Choroid plexus epithelial cell (primary cell): ENCODE measurements around the gene YJEFN3.

Experiments used
- DNase-seq: peaks from one replicate; pipeline ENCODE4 v3.0.0-alpha.2; 2010; ENCODE audit warnings: low read depth
- H3K4me3 ChIP-seq: 2 replicates; pipeline ENCODE4 v1.5.1; 2011; ENCODE audit warnings: low read depth, mild to moderate bottlenecking, control low read depth, low read length, moderate library complexity
- CTCF ChIP-seq: conservative IDR thresholded peaks from 2 replicates; pipeline ENCODE4 v1.5.1; 2011; ENCODE audit warnings: low read depth, mild to moderate bottlenecking, control low read depth, inconsistent platforms, low read length, moderate library complexity

Gene YJEFN3

GRCh38 chr19:19561946-19562664, 33.4 kb downstream of the YJEFN3 start:
- no peak for TF ChIP-seq CTCF
- no peak overlapping the region for H3K4me3 ChIP-seq

GRCh38 chr19:19562665-19563347, 34.1 kb downstream of the YJEFN3 start:
- DNase-seq = no peak
- peak; percentile 23 for TF ChIP-seq CTCF
- no peak overlapping the region for H3K4me3 ChIP-seq

More at GRCh38 chr19:19561946-19562664, 33.4 kb downstream of the YJEFN3 start:
- DNase-seq = no peak

GRCh38 chr19:19563348-19563848, 34.7 kb downstream of the YJEFN3 start:
- no peak for TF ChIP-seq CTCF
- H3K4me3 ChIP-seq = no peak overlapping the region
- DNase-seq = no peak

GRCh38 chr19:19566306-19566705, 37.6 kb downstream of the YJEFN3 start:
- no peak for TF ChIP-seq CTCF
- peak; percentile 72 for DNase-seq

GRCh38 chr19:19567391-19567790, 38.7 kb downstream of the YJEFN3 start:
- no peak for DNase-seq
- H3K4me3 ChIP-seq = no peak overlapping the region
- TF ChIP-seq CTCF = no peak

More at GRCh38 chr19:19566306-19566705, 37.6 kb downstream of the YJEFN3 start:
- H3K4me3 ChIP-seq = no peak overlapping the region

GRCh38 chr19:19568802-19569756, 40.4 kb downstream of the YJEFN3 start:
- peak; percentile 43 for DNase-seq
- TF ChIP-seq CTCF = no peak
- no peak overlapping the region for H3K4me3 ChIP-seq
